ENCODE results near the gene LILRB3.
"Not testable (repeated sequence)": the region's sequence is repeated elsewhere in the genome, so short reads cannot be mapped to it uniquely, and the experiment has no call there.

LILRB3 gene

GRCh38 chr19:54242234-54242633, 19.4 kb upstream of the LILRB3 start:
- DNase-seq, result peak; percentile 50

GRCh38 chr19:54240372-54241336, 17.8 kb upstream of the LILRB3 start:
- not testable (repeated sequence) for DNase-seq

GRCh38 chr19:54239491-54240371, 16.9 kb upstream of the LILRB3 start:
- DNase-seq, result not testable (repeated sequence)

- DNase-seq, result no peak
Observed at GRCh38 chr19:54233941-54234340, 11.1 kb upstream of the LILRB3 start.

- peak; percentile 55 for DNase-seq
Observed at GRCh38 chr19:54231077-54231931, 8.5 kb upstream of the LILRB3 start.

GRCh38 chr19:54230031-54230430, 7.2 kb upstream of the LILRB3 start:
- no peak for DNase-seq

- DNase-seq, result no peak
Observed at GRCh38 chr19:54229146-54229545, 6.3 kb upstream of the LILRB3 start.

GRCh38 chr19:54224619-54225018, 1.8 kb upstream of the LILRB3 start:
- not testable (repeated sequence) for DNase-seq

GRCh38 chr19:54223937-54224281, 1.1 kb upstream of the LILRB3 start:
- DNase-seq, result not testable (repeated sequence)

GRCh38 chr19:54223277-54223936, 600 bp upstream of the LILRB3 start:
- DNase-seq, result not testable (repeated sequence)

- DNase-seq, result not testable (repeated sequence)
Observed at GRCh38 chr19:54221947-54222346, 860 bp downstream of the LILRB3 start.

GRCh38 chr19:54219702-54220101, 3.1 kb downstream of the LILRB3 start:
- DNase-seq, result not testable (repeated sequence)

- DNase-seq, result no peak
Observed at GRCh38 chr19:54218960-54219661, 3.7 kb downstream of the LILRB3 start.

GRCh38 chr19:54218259-54218658, 4.5 kb downstream of the LILRB3 start:
- DNase-seq, result no peak

- not testable (repeated sequence) for DNase-seq
Observed at GRCh38 chr19:54217517-54218247, 5.1 kb downstream of the LILRB3 start.

- DNase-seq, result no peak
Observed at GRCh38 chr19:54216869-54217268, 5.9 kb downstream of the LILRB3 start.

- DNase-seq, result not testable (repeated sequence)
Observed at GRCh38 chr19:54214734-54215133, 8.1 kb downstream of the LILRB3 start.

- not testable (repeated sequence) for DNase-seq
Observed at GRCh38 chr19:54214217-54214616, 8.6 kb downstream of the LILRB3 start.

- DNase-seq, result no peak
Observed at GRCh38 chr19:54211235-54211634, 11.6 kb downstream of the LILRB3 start.

GRCh38 chr19:54209811-54210494, 12.9 kb downstream of the LILRB3 start:
- DNase-seq, result peak; percentile 96
